Activated naive CD8-positive, alpha-beta T cell treated with anti-CD3 and anti-CD28 coated beads, Interleukin-2, amount 50 U/mL, for 24 hours (primary cell): ENCODE data around the gene CENPA.
"Not testable (repeated sequence)": the region's sequence is repeated elsewhere in the genome, so short reads cannot be mapped to it uniquely, and the experiment has no call there.

Experiments
- ATAC-seq: fragments of 150-1000 bp; cut with Tn5 transposase; one replicate; pipeline ENCODE4 v1.10.0; 2021
- DNase-seq: peaks from one replicate; pipeline ENCODE4 v3.0.0; 2021
- H3K27ac Mint-ChIP-seq: one replicate; pipeline ENCODE4 v1.8.0; 2021; ENCODE audit warnings: mild to moderate bottlenecking, mixed read lengths
- H3K27me3 Mint-ChIP-seq: one replicate; pipeline ENCODE4 v1.8.0; 2021; ENCODE audit warnings: mixed read lengths
- H3K36me3 Mint-ChIP-seq: one replicate; pipeline ENCODE4 v1.8.0; 2021; ENCODE audit warnings: low read depth, mixed read lengths
- H3K4me1 Mint-ChIP-seq: one replicate; pipeline ENCODE4 v1.8.0; 2021; ENCODE audit warnings: mixed read lengths
- H3K4me3 Mint-ChIP-seq: one replicate; pipeline ENCODE4 v1.8.0; 2021; ENCODE audit warnings: mild to moderate bottlenecking, moderate library complexity, mixed read lengths
- H3K9me3 Mint-ChIP-seq: one replicate; pipeline ENCODE4 v1.8.0; 2021; ENCODE audit warnings: mixed read lengths

CENPA gene

GRCh38 chr2:26754539-26754938 lies 31.3 kb upstream of the CENPA start:
- Mint-ChIP-seq H3K27ac (no peak overlapping the region), H3K4me3 (no peak overlapping the region), H3K4me1 (peaks cover 14% of the 10 kb centered on the region), H3K36me3 (no peaks in the 10 kb centered on the region), H3K9me3 (no peaks in the 10 kb centered on the region), H3K27me3 (peaks cover 6% of the 10 kb centered on the region)
- ATAC-seq = no peak
- no peak for DNase-seq

DNA sequence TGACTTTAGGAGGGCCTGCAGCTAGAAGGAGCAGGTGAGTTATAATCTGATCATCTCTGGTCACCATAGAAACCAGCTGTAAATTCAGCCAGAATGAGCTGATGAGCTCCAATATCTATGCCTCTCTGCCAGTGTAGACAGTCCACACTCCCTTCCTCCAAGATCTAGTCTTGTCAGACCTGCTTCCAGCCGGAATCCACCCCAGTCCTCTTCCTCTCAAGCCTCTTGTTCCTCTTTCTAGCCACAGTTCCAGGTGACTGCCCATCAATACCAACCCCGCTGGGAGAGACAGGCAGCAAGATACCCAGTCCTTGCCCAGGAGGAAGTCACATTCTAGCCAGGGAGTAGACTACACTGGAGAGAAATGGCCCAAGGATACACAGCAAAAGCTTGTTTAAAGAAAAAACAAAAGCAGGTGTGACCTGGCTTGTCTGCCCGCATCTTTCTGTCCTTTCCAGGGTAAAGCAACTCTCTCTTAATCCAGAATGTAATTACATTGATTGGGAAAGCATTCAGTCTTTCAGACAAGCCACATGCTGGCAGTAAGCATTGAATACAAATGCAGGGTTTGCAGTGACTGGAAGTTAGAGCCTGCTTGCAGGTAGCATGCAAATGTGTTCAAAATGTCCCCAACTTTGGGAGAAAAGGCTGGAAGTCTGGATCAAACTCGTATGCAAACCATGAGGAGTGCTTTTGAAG lies 30.7 kb upstream of the CENPA start:
- H3K36me3 Mint-ChIP-seq = no peaks in the 10 kb centered on the region
- no peak overlapping the region for H3K4me3 Mint-ChIP-seq
- H3K9me3 Mint-ChIP-seq = no peaks in the 10 kb centered on the region
- ATAC-seq (no peak), DNase-seq (no peak)
- H3K4me1 Mint-ChIP-seq = peaks cover 14% of the 10 kb centered on the region
- H3K27me3 Mint-ChIP-seq = peaks cover 6% of the 10 kb centered on the region
- no peak overlapping the region for H3K27ac Mint-ChIP-seq

- Mint-ChIP-seq H3K9me3 (no peaks in the 10 kb centered on the region), H3K27ac (no peak overlapping the region), H3K4me3 (no peak overlapping the region), H3K36me3 (no peaks in the 10 kb centered on the region), H3K4me1 (peaks cover 14% of the 10 kb centered on the region), H3K27me3 (peaks cover 6% of the 10 kb centered on the region)
- ATAC-seq (no peak), DNase-seq (no peak)
Observed at GRCh38 chr2:26756337-26756736, 29.5 kb upstream of the CENPA start.

DNA sequence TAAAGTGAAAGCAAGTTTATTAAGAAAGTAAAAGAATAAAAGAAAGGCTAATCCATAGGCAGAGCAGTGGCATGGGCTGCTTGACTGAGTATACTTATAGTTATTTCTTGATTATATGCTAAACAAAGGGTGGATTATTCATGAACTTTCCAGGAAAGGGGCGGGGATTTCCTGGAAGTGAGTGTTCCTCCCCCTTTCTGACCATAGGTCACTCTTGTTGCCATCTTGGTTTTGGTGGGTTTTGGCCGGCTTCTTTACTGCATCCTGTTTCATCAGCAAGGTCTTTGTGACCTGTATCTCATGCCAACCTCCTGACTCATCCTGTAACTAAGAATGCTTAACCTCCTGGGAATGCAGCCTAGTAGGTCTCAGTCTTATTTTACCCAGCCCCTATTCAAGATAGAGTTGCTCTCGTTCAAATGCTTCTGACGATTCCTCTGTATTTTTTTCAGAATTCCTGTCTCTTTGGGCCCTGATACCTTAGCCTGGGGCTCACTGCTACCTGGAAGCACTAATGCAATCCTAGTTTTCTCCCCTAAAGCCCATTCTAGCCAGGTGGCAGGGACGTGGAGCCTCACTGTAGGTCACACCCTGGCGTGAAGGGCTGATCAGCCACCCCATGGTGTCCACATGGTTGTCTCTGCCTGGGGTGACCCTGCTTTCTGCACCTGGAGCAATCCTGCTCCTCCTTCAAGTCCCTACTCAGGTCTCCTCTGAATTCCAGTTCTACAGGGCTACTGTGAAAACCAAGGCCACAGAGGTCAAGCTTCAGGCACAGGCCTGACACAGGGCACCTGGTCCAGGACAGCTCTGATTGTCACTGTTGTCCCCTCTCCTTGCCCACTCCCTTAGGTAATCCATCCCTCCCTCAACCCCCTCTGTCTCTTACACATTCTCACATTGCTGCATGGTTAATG lies 27.7 kb upstream of the CENPA start:
- Mint-ChIP-seq H3K36me3 (no peaks in the 10 kb centered on the region), H3K4me1 (peaks cover 14% of the 10 kb centered on the region), H3K27ac (peak overlapping the region; percentile 46), H3K9me3 (no peaks in the 10 kb centered on the region), H3K27me3 (peaks cover 6% of the 10 kb centered on the region), H3K4me3 (no peak overlapping the region)
- DNase-seq (no peak), ATAC-seq (peak; percentile 57)

DNA sequence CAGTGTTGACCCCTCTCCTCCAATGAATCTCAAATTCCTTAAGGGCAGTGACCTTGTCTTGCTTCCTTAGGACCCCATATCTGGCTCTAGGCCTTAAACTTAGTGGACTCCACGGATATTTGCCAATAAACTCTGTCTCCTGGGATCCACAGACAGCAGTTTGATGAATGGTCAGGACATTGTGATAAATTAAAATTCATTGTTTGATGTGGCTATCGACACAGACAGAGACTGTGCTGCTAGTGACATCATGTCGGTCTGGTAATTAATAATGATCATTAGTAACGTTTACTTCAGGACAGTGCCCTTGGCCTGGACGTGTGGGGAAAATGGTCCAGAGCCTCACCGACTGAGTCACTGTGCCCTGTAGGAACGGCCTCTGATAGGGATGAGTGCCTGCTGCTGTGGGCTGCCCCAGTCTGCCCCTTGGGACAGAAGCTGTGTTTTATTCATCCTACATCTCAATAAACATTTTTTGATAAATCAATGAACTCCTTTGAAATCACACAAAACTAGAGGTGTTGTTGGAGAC lies 27.0 kb upstream of the CENPA start:
- no peak for ATAC-seq
- H3K4me3 Mint-ChIP-seq = no peak overlapping the region
- H3K27me3 Mint-ChIP-seq = peaks cover 6% of the 10 kb centered on the region
- H3K9me3 Mint-ChIP-seq = no peaks in the 10 kb centered on the region
- DNase-seq = no peak
- H3K4me1 Mint-ChIP-seq = peaks cover 16% of the 10 kb centered on the region
- no peaks in the 10 kb centered on the region for H3K36me3 Mint-ChIP-seq
- H3K27ac Mint-ChIP-seq = peak overlapping the region; percentile 11

DNA sequence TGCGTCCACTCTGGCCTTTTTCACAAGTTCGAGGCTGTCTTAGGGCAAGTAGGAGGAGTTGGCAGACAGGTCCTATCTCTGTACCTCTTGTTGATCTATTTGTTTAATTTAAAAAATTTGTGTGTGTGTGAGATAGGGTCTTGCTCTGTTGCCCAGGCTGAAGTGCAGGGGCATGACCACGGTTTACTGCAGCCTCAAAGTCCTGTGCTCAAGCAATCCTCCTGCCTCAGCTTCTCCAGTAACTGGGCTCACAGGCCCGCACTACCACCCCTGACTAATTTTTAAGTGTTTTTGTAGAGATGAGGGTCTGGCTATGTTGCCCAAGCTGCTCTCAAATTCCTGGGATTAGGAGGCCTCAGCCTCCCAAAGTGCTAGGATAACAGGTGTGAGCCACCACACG lies 26.0 kb upstream of the CENPA start:
- H3K27ac Mint-ChIP-seq = no peak overlapping the region
- ATAC-seq = no peak
- no peak for DNase-seq
- peaks cover 18% of the 10 kb centered on the region for H3K4me1 Mint-ChIP-seq
- H3K9me3 Mint-ChIP-seq = no peaks in the 10 kb centered on the region
- H3K4me3 Mint-ChIP-seq = no peak overlapping the region
- no peaks in the 10 kb centered on the region for H3K27me3 Mint-ChIP-seq
- no peaks in the 10 kb centered on the region for H3K36me3 Mint-ChIP-seq

GRCh38 chr2:26760991-26761390 lies 24.9 kb upstream of the CENPA start:
- not testable (repeated sequence) for H3K36me3 Mint-ChIP-seq, H3K27me3 Mint-ChIP-seq, H3K4me3 Mint-ChIP-seq, ATAC-seq, DNase-seq, H3K27ac Mint-ChIP-seq, H3K9me3 Mint-ChIP-seq
- peaks cover 28% of the 10 kb centered on the region for H3K4me1 Mint-ChIP-seq

DNA sequence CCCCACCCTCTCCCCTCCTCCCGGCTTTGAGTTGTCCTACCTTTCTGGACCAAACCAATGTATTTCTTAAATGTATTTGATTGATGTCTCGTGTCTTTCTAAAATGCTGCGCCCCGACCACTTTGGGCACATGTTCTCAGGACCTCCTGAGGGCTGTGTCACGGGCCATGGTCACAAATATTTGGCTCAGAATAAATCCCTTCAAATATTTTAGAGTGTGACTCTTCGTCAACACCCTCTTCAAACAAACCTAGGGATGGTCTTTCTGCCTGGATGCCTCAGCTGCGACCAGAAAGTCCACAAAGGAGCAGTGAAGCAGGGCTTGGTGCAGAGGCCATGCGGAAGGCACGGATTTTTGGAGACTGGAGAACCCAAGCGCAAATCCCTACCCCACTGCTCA lies 22.8 kb upstream of the CENPA start:
- H3K4me3 Mint-ChIP-seq = peak overlapping the region; percentile 89
- H3K36me3 Mint-ChIP-seq = no peaks in the 10 kb centered on the region
- H3K9me3 Mint-ChIP-seq = no peaks in the 10 kb centered on the region
- no peak for ATAC-seq
- peak overlapping the region; percentile 63 for H3K27ac Mint-ChIP-seq
- no peaks in the 10 kb centered on the region for H3K27me3 Mint-ChIP-seq
- DNase-seq = no peak
- H3K4me1 Mint-ChIP-seq = peaks cover 29% of the 10 kb centered on the region

- no peaks in the 10 kb centered on the region for H3K27me3 Mint-ChIP-seq
Observed at GRCh38 chr2:26764078-26764887, 21.6 kb upstream of the CENPA start, which contains the start of gene SLC35F6. SLC35F6 (plus strand) TSS chr2:26764284; CDS start chr2:26764350, 66 bp downstream.

GRCh38 chr2:26764906-26765305 lies 20.9 kb upstream of the CENPA start:
- DNase-seq = no peak
- H3K4me1 Mint-ChIP-seq = peaks cover 38% of the 10 kb centered on the region
- H3K9me3 Mint-ChIP-seq = no peaks in the 10 kb centered on the region
- H3K27ac Mint-ChIP-seq = peak overlapping the region; percentile 63
- peak overlapping the region; percentile 89 for H3K4me3 Mint-ChIP-seq
- no peaks in the 10 kb centered on the region for H3K36me3 Mint-ChIP-seq
- no peak for ATAC-seq
- no peaks in the 10 kb centered on the region for H3K27me3 Mint-ChIP-seq

More at GRCh38 chr2:26764078-26764887, 21.6 kb upstream of the CENPA start, which contains the start of gene SLC35F6:
- Mint-ChIP-seq H3K4me1 (peaks cover 33% of the 10 kb centered on the region), H3K9me3 (no peaks in the 10 kb centered on the region), H3K36me3 (no peaks in the 10 kb centered on the region), H3K4me3 (peak within 1 kb of the TSS; percentile 89), H3K27ac (peak within 1 kb of the TSS; percentile 63)
- peak; percentile 92 for ATAC-seq
- peak; percentile 86 for DNase-seq

- ATAC-seq (no peak), DNase-seq (no peak)
- H3K27ac Mint-ChIP-seq = no peak overlapping the region
- H3K9me3 Mint-ChIP-seq = no peaks in the 10 kb centered on the region
- H3K4me1 Mint-ChIP-seq = peaks cover 42% of the 10 kb centered on the region
- no peaks in the 10 kb centered on the region for H3K27me3 Mint-ChIP-seq
- H3K4me3 Mint-ChIP-seq = peak overlapping the region; percentile 89
- H3K36me3 Mint-ChIP-seq = no peaks in the 10 kb centered on the region
Observed at GRCh38 chr2:26765475-26766200, 20.2 kb upstream of the CENPA start.

DNA sequence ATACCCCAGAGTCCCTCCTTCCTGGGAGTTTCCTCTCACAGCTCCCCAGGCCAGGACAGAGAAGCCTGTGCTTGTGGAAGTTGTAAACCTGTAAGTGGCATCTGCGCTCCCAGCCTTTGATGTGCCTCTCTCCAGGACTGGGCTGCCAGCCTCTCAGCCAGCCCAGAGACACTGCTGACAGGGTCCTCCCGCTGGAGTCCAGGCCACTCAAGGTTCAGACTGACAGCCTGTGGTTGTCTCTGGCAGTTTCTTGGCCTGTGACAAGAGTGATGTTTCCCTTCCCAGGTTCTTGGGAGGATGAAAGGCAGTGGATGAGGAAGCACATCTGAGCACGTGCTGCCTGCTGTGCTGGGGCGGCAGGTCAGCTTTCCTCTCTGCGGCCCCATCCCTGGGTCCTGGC lies 18.7 kb upstream of the CENPA start:
- Mint-ChIP-seq H3K4me3 (no peak overlapping the region), H3K27ac (no peak overlapping the region), H3K9me3 (no peaks in the 10 kb centered on the region), H3K36me3 (peaks cover 2% of the 10 kb centered on the region), H3K4me1 (peaks cover 55% of the 10 kb centered on the region), H3K27me3 (no peaks in the 10 kb centered on the region)
- no peak for DNase-seq
- no peak for ATAC-seq

DNA sequence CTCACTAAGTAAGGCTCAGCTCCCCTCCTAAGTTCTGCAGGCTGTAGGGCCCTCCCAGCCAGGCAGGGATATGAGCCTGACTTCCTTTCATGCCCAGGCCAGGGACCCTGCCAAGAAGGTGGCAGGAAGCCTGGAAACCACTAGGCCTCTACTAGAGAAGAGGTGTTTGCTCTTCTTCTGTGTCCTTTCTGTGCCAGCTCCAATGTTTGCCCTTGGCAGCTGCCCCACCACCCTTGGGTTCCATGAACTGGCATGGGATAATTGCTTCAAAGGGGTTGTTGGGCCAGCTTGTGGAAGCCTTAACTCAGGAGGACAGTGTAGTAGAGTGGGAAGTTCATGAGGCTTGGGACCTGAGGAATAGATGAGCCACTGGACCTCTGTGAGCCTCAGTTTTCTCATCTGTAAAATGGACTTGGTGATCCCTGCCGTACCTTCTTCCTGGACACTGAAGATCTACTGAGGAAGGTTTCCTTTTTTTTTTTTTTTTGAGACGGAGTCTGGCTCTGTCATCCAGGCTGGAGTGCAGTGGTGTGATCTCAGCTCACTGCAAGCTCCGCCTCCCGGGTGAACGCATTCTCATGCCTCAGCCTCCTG lies 17.9 kb upstream of the CENPA start:
- H3K4me3 Mint-ChIP-seq = no peak overlapping the region
- H3K27me3 Mint-ChIP-seq = no peaks in the 10 kb centered on the region
- no peaks in the 10 kb centered on the region for H3K9me3 Mint-ChIP-seq
- H3K27ac Mint-ChIP-seq = no peak overlapping the region
- ATAC-seq = no peak
- no peak for DNase-seq
- H3K36me3 Mint-ChIP-seq = peaks cover 7% of the 10 kb centered on the region
- H3K4me1 Mint-ChIP-seq = peaks cover 64% of the 10 kb centered on the region
